HEK293T (cell line): ENCODE data around the gene HNRNPH1.
"Not testable (repeated sequence)": the region's sequence is repeated elsewhere in the genome, so short reads cannot be mapped to it uniquely, and the experiment has no call there.

Experiments
- BHLHE40 ChIP-seq: fragments of 450-650 bp; IDR thresholded peaks from 2 replicates; pipeline ENCODE4 v1.6.1; 2016; ENCODE audit warnings: mild to moderate bottlenecking, moderate library complexity, borderline replicate concordance
- FOXA1 ChIP-seq: fragments of 450-650 bp; IDR thresholded peaks from 2 replicates; pipeline ENCODE4 v1.6.1; 2016; ENCODE audit warnings: mild to moderate bottlenecking
- FOXK2 ChIP-seq: fragments of 450-650 bp; IDR thresholded peaks from 2 replicates; pipeline ENCODE4 v1.6.1; 2016; ENCODE audit warnings: mild to moderate bottlenecking
- HDGF ChIP-seq: fragments of 450-650 bp; IDR thresholded peaks from 2 replicates; pipeline ENCODE4 v1.6.1; 2017; ENCODE audit warnings: antibody characterized with exemption, borderline replicate concordance
- NFRKB ChIP-seq: fragments of 450-650 bp; IDR thresholded peaks from 2 replicates; pipeline ENCODE4 v1.6.1; 2016; ENCODE audit warnings: mild to moderate bottlenecking, moderate library complexity
- SP1 ChIP-seq: fragments of 450-650 bp; IDR thresholded peaks from 2 replicates; pipeline ENCODE4 v1.6.1; 2017

- not testable (repeated sequence) for TF ChIP-seq NFRKB, HDGF, FOXK2, FOXA1, SP1, BHLHE40
These were observed 34.8 kb upstream of the HNRNPH1 start for GRCh38 chr5:179658179-179658856.
